Measurements from ENCODE around the gene GFPT1.
"Not testable (repeated sequence)": the region's sequence is repeated elsewhere in the genome, so short reads cannot be mapped to it uniquely, and the experiment has no call there.

The GFPT1 gene

DNA sequence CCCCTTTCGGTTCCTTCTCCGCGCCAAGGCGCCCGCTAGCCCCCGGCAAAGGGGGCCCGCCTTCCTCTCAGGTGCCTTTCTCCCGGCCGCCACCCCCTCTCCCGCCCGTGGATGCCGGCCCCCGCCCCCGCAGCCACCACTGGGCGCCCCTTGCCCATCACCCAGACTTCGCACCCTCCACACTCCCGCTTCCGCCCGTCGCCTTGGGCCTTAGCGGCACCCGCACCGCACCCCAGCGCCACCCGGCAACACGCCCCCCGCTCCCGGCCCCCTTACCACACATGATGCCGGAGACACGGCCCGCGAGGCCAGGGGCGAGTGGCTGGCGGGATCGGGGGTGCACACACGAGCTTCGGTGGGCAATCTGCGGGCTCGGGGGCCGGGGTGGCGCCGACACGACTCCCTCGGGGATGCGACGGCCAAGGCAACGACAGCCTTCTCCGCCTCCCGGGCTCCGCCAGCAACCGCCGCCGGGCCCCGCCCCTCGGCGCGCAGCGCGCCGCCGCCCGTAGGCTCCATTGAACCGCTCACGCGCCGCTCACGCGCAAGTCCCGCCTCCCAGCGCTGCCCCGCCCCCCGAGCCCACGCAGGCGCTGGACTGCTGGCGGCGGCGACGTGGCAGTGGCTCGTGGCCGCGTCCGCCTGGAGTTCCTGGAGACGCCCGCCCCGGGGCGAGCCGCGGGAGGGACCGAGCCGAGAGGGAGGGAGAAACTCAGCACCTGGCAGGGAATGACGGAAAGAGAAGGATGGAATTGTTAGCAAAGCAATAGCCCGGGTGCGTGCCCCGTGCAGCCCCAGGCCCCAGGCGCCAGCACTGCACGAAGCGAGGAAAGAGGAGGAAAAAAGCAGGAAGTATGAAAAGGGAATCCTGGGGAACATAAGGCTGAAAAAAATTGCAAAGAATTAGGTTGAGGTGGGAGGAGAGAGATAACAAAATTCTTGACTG is at the start of gene GFPT1:
Gene GFPT1, minus strand, starts transcription at position 439 of the 946 bp plus-strand sequence. Its CDS starts 156 bp downstream, at position 283.
- DNase-seq (ENCODE audit: low spot score), result peak; percentile 97
- TF ChIP-seq, protein P1, sequence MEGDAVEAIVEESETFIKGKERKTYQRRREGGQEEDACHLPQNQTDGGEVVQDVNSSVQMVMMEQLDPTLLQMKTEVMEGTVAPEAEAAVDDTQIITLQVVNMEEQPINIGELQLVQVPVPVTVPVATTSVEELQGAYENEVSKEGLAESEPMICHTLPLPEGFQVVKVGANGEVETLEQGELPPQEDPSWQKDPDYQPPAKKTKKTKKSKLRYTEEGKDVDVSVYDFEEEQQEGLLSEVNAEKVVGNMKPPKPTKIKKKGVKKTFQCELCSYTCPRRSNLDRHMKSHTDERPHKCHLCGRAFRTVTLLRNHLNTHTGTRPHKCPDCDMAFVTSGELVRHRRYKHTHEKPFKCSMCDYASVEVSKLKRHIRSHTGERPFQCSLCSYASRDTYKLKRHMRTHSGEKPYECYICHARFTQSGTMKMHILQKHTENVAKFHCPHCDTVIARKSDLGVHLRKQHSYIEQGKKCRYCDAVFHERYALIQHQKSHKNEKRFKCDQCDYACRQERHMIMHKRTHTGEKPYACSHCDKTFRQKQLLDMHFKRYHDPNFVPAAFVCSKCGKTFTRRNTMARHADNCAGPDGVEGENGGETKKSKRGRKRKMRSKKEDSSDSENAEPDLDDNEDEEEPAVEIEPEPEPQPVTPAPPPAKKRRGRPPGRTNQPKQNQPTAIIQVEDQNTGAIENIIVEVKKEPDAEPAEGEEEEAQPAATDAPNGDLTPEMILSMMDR (IDR thresholded peaks at IDR 0.05; ENCODE audit: extremely low read depth, missing control alignments), result no peak

DNA sequence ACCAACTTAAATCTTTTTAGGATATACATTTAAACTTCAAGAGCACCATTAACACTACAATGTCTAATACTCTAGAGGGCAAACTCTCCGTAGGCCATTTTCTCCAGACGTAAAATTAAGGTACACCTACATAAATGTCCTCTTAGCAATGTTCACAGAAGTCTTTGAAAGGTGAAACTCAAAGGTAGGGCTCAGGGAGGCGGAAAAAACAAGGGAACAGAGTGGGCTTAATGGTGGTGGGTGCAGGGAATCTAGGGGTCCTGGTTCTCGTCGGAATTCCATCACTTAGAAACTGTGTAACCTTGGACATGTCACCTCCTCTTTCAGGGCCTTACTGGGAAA is 49.5 kb upstream of the GFPT1 start:
- TF ChIP-seq, protein P1 (IDR thresholded peaks at IDR 0.05; ENCODE audit: extremely low read depth, missing control alignments), result no peak
- peak; percentile 24 for DNase-seq (ENCODE audit: low spot score)

DNA sequence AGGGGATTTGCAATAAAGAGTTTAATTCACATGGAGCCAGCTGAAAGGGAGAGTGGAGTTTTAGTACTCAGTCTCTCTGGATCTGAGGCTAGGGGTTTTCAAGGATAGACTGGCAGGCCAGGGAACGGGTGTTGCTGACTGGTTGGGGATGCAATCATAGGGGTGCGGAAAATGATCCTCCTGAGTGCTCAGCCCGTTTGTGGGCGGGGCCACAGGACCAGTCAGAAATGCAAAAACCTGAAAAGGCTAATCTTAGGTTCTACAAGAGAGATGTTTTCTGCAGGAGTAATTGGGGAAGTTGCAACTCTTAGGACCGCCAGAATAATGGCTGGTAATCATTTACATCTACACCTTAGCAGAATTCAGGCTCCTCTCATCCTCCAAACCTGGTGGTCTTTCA is 47.7 kb upstream of the GFPT1 start:
- no peak for DNase-seq (ENCODE audit: low spot score)

DNA sequence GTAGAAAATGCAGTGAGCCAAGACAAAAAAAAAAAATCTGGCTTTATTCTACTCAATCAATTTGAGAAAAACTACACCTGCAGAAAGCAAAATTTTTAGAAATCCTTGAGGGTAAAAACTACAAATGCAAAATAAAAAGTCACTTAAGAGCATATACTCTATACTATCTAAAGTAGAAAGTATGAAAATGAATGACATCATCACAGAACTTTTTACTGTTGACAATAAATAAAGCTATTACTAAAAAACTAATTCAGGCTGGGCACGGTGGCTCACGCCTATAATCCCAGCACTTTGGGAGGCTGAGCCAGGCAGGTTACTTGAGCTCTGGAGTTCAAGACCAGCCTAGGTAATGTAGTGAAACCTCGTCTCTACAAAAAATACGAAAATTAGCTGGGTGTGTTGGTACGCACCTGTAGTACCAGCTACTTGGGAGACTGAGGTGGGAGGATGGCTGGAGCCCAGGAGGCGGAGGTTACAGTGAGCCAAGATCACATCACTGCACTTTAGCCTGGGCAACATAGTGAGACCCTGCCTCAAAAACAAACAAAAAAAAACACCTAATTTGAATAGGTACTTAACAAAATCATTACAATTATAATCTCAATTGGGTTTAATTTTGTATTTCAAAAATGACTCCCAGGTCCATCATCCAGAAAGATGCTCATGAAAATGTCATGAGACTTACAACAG is 42.6 kb upstream of the GFPT1 start:
- TF ChIP-seq, protein P1 (IDR thresholded peaks at IDR 0.05; ENCODE audit: extremely low read depth, missing control alignments), result no peak
- no peak for DNase-seq (ENCODE audit: low spot score)

More for the DNA sequence above, 47.7 kb upstream of the GFPT1 start:
- TF ChIP-seq, protein P1 (IDR thresholded peaks at IDR 0.05; ENCODE audit: extremely low read depth, missing control alignments), result no peak

DNA sequence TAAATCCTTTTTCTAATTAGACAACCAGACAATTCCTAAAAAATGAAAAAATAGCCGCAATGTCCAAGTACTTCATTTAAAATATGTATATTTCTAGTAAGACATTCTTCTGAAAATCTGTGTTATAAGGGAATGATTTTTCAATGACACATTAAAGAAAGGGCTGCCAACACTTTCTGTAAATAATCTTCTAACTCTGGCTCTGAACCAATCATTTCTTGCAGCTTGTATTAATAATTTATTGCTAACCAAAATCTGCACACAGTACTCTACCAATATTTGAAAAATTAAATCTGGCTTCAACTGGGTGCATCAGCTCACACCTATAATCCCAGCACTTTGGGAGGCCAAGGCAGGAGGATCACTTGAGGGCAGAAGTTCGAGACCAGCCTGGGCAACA is 42.0 kb upstream of the GFPT1 start:
- DNase-seq (ENCODE audit: low spot score), result no peak
- TF ChIP-seq, protein P1 (IDR thresholded peaks at IDR 0.05; ENCODE audit: extremely low read depth, missing control alignments), result no peak

DNA sequence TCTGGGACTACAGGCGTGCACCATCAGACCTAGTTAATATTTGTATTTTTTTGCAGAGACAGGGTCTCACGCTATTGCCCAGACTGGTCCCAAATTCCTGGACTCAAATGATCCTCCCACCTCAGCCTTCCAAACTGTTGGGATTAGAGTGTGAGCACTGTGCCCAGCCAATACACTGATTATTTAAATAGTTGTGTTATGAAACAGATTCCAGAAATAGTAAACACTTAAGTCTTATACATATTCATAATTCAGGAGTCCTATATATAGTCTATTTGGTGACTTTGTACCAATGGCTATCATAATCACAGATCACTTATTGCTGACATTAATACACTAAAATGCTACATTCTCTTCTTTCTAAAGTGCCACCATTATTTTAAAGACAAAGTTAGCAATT is 37.4 kb upstream of the GFPT1 start:
- DNase-seq (ENCODE audit: low spot score), result no peak
- TF ChIP-seq, protein P1 (IDR thresholded peaks at IDR 0.05; ENCODE audit: extremely low read depth, missing control alignments), result no peak

DNA sequence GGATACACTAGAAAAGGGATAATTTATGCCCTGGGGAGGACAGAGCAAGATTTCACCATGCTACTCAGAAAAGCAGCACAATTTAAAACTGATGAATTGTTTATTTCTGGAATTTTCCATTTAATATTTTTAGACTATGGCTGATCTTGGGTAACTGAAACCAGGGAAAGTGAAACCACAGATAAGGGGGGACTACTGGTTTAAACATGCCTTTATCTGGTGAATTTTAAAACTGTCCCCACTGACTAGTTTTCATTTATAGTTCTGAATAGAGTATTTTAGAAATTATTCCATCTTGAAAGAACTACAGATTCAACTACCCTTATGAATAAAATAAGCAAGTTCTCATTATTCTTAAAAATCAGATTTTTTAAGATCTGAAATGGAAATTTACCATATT is 35.2 kb upstream of the GFPT1 start:
- no peak for DNase-seq (ENCODE audit: low spot score)
- TF ChIP-seq, protein P1 (IDR thresholded peaks at IDR 0.05; ENCODE audit: extremely low read depth, missing control alignments), result no peak

DNA sequence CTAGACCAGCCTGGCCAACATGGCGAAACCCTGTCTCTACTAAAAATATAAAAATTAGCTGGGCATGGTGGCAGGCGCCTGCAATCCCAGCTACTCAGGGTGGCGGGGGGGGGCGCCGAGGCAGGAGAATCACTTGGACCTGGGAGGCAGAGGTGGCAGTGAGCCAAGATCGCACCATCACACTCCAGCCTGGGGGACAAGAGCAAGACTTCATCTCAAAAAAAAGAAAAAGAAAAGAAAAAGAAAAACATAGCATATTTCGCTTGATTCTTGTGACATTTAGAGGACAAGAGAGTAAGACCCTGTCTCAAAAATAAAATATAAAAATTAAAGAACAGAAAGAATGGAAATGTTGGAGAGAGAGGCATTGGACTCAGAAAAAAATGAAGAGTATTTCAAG is 32.1 kb upstream of the GFPT1 start:
- DNase-seq (ENCODE audit: low spot score), result not testable (repeated sequence)

All from GM20000 (cell line).